HCEC 1CT (cell line): Measurements from ENCODE around the gene DNAI4.
A peak's percentile ranks its signal among the peaks of the same experiment; 100 is the strongest.
"Not testable (repeated sequence)": the region's sequence is repeated elsewhere in the genome, so short reads cannot be mapped to it uniquely, and the experiment has no call there.

ENCODE experiments used
- DNase-seq: peaks from one replicate; pipeline ENCODE4 v3.0.0-alpha.2; 2017

Gene DNAI4

GRCh38 chr1:66924756-66925557 is at the start of gene DNAI4, which contains the start of gene MIER1:
TSS of gene DNAI4 (minus strand) at chr1:66924856. CDS start at chr1:66924831, 25 bp downstream.
TSS of gene MIER1 (plus strand) at chr1:66924990. CDS start at chr1:66925029, 39 bp downstream.
- peak; percentile 99 for DNase-seq

- DNase-seq: no peak
Observed at GRCh38 chr1:66968574-66968973, 43.9 kb upstream of the DNAI4 start.

GRCh38 chr1:66966188-66966873 is 41.7 kb upstream of the DNAI4 start:
- not testable (repeated sequence) for DNase-seq

- DNase-seq: no peak
Observed at GRCh38 chr1:66957938-66958337, 33.3 kb upstream of the DNAI4 start.

GRCh38 chr1:66954208-66954607 is 29.6 kb upstream of the DNAI4 start:
- DNase-seq: no peak

GRCh38 chr1:66951513-66951912 is 26.9 kb upstream of the DNAI4 start:
- peak; percentile 81 for DNase-seq

- peak; percentile 34 for DNase-seq
Observed at GRCh38 chr1:66947267-66947666, 22.6 kb upstream of the DNAI4 start.

- DNase-seq: peak; percentile 35
Observed at GRCh38 chr1:66945316-66945715, 20.7 kb upstream of the DNAI4 start.

GRCh38 chr1:66944330-66945274 is 19.9 kb upstream of the DNAI4 start:
- DNase-seq: peak; percentile 90

- DNase-seq: peak; percentile 18
Observed at GRCh38 chr1:66943361-66943969, 18.8 kb upstream of the DNAI4 start.

GRCh38 chr1:66940981-66941380 is 16.3 kb upstream of the DNAI4 start:
- peak; percentile 66 for DNase-seq

GRCh38 chr1:66938613-66939012 is 14.0 kb upstream of the DNAI4 start:
- DNase-seq: peak; percentile 58

GRCh38 chr1:66937529-66938234 is 13.0 kb upstream of the DNAI4 start:
- DNase-seq: no peak

- DNase-seq: no peak
Observed at GRCh38 chr1:66933887-66934700, 9.4 kb upstream of the DNAI4 start.

GRCh38 chr1:66932291-66932690 is 7.6 kb upstream of the DNAI4 start:
- DNase-seq: no peak

GRCh38 chr1:66931590-66931989 is 6.9 kb upstream of the DNAI4 start:
- DNase-seq: no peak

GRCh38 chr1:66930823-66931174 is 6.1 kb upstream of the DNAI4 start:
- no peak for DNase-seq

GRCh38 chr1:66929999-66930822 is 5.6 kb upstream of the DNAI4 start:
- DNase-seq: peak; percentile 96

GRCh38 chr1:66929691-66929998 is 5.0 kb upstream of the DNAI4 start:
- no peak for DNase-seq

- DNase-seq: no peak
Observed at GRCh38 chr1:66929146-66929688, 4.6 kb upstream of the DNAI4 start.
